Keratinocyte (primary cell): ENCODE results near the gene GLG1. TPM values are rescaled to one million over a fixed set of nuclear protein-coding genes. Genes with fewer than 3 reads are reported as not detected.

Experiments used
- DNase-seq: peaks from one replicate; pipeline ENCODE4 v3.0.0-alpha.2; 2011; ENCODE audit warnings: low read depth, missing footprints, low spot score
- FAIRE-seq: peaks from 2 replicates; lab custom pipeline; 2011; peaks lifted over from hg19 to GRCh38; lab: Jason Lieb, UNC
- H2AFZ ChIP-seq: 2 replicates; pipeline ENCODE4 v1.6.0; 2012; ENCODE audit warnings: low read length, control low read depth, inconsistent platforms; ENCODE audit not compliant: control insufficient read depth
- H3K27ac ChIP-seq: 2 replicates; pipeline ENCODE4 v1.5.1; 2011; ENCODE audit warnings: low read length; ENCODE audit not compliant: control insufficient read depth, insufficient read depth
- H3K27me3 ChIP-seq: 3 replicates; pipeline ENCODE4 v1.6.0; 2011; ENCODE audit warnings: low read length; ENCODE audit not compliant: control insufficient read depth, insufficient read depth; ENCODE audit errors: extremely low read depth
- H3K36me3 ChIP-seq, 2 experiments: 2 replicates in 1 of 2; 3 replicates in 1 of 2; pipeline ENCODE4 v1.5.1; 2011; ENCODE audit warnings: low read length in 2 of 2, mild to moderate bottlenecking in 1 of 2; ENCODE audit not compliant: control insufficient read depth in 2 of 2, insufficient read depth in 2 of 2; ENCODE audit errors: extremely low read depth in 1 of 2
- H3K4me1 ChIP-seq: 3 replicates; pipeline ENCODE4 v1.5.1; 2011; ENCODE audit warnings: low read length; ENCODE audit not compliant: control insufficient read depth, insufficient read depth; ENCODE audit errors: extremely low read depth
- H3K4me2 ChIP-seq: 3 replicates; pipeline ENCODE4 v1.6.0; 2011; ENCODE audit warnings: low read depth, low read length; ENCODE audit not compliant: control insufficient read depth, insufficient read depth; ENCODE audit errors: extremely low read depth
- H3K4me3 ChIP-seq, 3 experiments: fragments of 200-600 bp in 1 of 3; sonication (generic) in 1 of 3; 2 replicates in 2 of 3; 3 replicates in 1 of 3; pipeline ENCODE4 v1.5.1; 2011 to 2016; ENCODE audit warnings: low read length in 3 of 3, mild to moderate bottlenecking in 3 of 3, control low read depth in 2 of 3, inconsistent platforms in 1 of 3, low read depth in 1 of 3, mixed read lengths in 1 of 3, mixed run types in 1 of 3, moderate library complexity in 1 of 3; ENCODE audit not compliant: control insufficient read depth in 2 of 3, insufficient read depth in 2 of 3; ENCODE audit errors: extremely low read depth in 1 of 3
- H3K79me2 ChIP-seq: 2 replicates; pipeline ENCODE4 v1.6.0; 2012; ENCODE audit warnings: low read length; ENCODE audit not compliant: control insufficient read depth, insufficient read depth
- H3K9ac ChIP-seq: 3 replicates; pipeline ENCODE4 v1.6.0; 2011; ENCODE audit warnings: low read length; ENCODE audit not compliant: control insufficient read depth, insufficient read depth; ENCODE audit errors: extremely low read depth
- H3K9me1 ChIP-seq: 3 replicates; pipeline ENCODE4 v1.6.0; 2011; ENCODE audit warnings: low read length; ENCODE audit not compliant: control insufficient read depth, insufficient read depth; ENCODE audit errors: extremely low read depth
- H3K9me3 ChIP-seq: 2 replicates; pipeline ENCODE4 v1.5.1; 2012; ENCODE audit warnings: low read depth, low read length; ENCODE audit not compliant: control insufficient read depth
- H4K20me1 ChIP-seq: 3 replicates; pipeline ENCODE4 v1.6.0; 2011; ENCODE audit warnings: low read length; ENCODE audit not compliant: control insufficient read depth, insufficient read depth; ENCODE audit errors: extremely low read depth
- EZH2 ChIP-seq: IDR thresholded peaks from one replicate; pipeline ENCODE4 v1.6.1; 2012; ENCODE audit warnings: inconsistent platforms, mild to moderate bottlenecking, low read length, moderate library complexity
- dilution Hi-C: fragments of 300-500 bp; cut with MboI; formaldehyde crosslinking; loops from one replicate; pipeline ENCODE4 v1.7.0; 2020; ENCODE audit warnings: low sequenced_read_pairs; ENCODE audit not compliant: extremely low pct_ligation_motif_present
- polyA plus RNA-seq, 5 experiments: library from polyadenylated mRNA; depleted of rRNA in 3 of 5; stranded (reverse) in 3 of 5; stranded (forward) in 1 of 5; unstranded in 1 of 5; fragments of >200 nt; gene quantifications; 1 replicate in 1 of 5; 2 replicates in 3 of 5; 3 replicates in 1 of 5; pipeline versions ENCODE4 v1.2.1 to v1.2.3, GENCODE V29; 2011 to 2012; ENCODE audit warnings: missing spikeins in 2 of 5, low read depth in 1 of 5, low replicate concordance in 1 of 5
- TF ChIP-seq, protein P1 (sequence below), 3 experiments: IDR thresholded peaks in 1 of 3; conservative IDR thresholded peaks in 1 of 3; optimal IDR thresholded peaks in 1 of 3; 2 replicates in 2 of 3; 3 replicates in 1 of 3; pipeline versions ENCODE3 to v1.5.1; 2011; ENCODE audit warnings: low read length in 3 of 3, mild to moderate bottlenecking in 3 of 3, moderate library complexity in 2 of 3, control low read depth in 1 of 3, inconsistent platforms in 1 of 3; ENCODE audit not compliant: insufficient read depth in 2 of 3; ENCODE audit errors: extremely low read depth in 1 of 3

The GLG1 gene
- polyA plus RNA-seq, 1 donor (not counting 4 experiments of a cell fraction or from before 2014, with no cell fraction given): 63.6 TPM

DNA sequence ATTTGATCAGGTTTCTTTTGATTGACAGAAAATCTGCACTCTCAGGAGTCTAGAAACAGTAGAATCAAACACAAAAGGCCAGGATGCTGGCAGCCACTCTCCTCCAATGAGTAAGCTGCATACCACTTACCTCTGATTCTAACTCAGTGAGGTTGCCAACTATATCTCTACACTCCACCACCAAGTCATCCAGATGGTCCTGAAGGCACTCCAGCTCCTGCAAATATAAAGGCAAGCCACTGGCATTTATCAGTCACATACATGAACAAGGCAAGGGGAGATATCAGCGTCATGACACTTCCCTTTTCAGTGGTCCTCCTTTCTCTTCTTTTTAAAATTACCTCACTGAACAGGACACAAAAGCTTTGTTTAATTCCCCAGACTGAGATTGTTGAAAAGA is 132.5 kb downstream of the GLG1 start:
- no peaks in the 10 kb centered on the region for H3K79me2 ChIP-seq
- H3K27me3 ChIP-seq: no peaks in the 10 kb centered on the region
- peaks cover 20 to 28% of the 10 kb centered on the region in 2 experiments for H3K36me3 ChIP-seq
- no peaks in the 10 kb centered on the region for H3K9me3 ChIP-seq
- H3K9me1 ChIP-seq: no peaks in the 10 kb centered on the region
- no peak overlapping the region for H3K27ac ChIP-seq
- dilution Hi-C loops: no loop called here
- no peak overlapping the region for H3K4me2 ChIP-seq
- DNase-seq (no peak), FAIRE-seq (no peak)
- H4K20me1 ChIP-seq: no peaks in the 10 kb centered on the region
- H3K4me1 ChIP-seq: peaks cover 2% of the 10 kb centered on the region
- H3K4me3 ChIP-seq: no peak overlapping the region
- H3K9ac ChIP-seq: no peak overlapping the region
- no peak for TF ChIP-seq EZH2
- TF ChIP-seq, protein P1, sequence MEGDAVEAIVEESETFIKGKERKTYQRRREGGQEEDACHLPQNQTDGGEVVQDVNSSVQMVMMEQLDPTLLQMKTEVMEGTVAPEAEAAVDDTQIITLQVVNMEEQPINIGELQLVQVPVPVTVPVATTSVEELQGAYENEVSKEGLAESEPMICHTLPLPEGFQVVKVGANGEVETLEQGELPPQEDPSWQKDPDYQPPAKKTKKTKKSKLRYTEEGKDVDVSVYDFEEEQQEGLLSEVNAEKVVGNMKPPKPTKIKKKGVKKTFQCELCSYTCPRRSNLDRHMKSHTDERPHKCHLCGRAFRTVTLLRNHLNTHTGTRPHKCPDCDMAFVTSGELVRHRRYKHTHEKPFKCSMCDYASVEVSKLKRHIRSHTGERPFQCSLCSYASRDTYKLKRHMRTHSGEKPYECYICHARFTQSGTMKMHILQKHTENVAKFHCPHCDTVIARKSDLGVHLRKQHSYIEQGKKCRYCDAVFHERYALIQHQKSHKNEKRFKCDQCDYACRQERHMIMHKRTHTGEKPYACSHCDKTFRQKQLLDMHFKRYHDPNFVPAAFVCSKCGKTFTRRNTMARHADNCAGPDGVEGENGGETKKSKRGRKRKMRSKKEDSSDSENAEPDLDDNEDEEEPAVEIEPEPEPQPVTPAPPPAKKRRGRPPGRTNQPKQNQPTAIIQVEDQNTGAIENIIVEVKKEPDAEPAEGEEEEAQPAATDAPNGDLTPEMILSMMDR (optimal IDR thresholded peaks at IDR 0.05 in 1 of 3, IDR thresholded peaks at IDR 0.05 in 1 of 3, conservative IDR thresholded peaks at IDR 0.05 in 1 of 3; ENCODE audit: extremely low read depth in 1 of 3, insufficient read depth in 2 of 3, low read length in 3 of 3): no peak
- no peak overlapping the region for H2AFZ ChIP-seq

DNA sequence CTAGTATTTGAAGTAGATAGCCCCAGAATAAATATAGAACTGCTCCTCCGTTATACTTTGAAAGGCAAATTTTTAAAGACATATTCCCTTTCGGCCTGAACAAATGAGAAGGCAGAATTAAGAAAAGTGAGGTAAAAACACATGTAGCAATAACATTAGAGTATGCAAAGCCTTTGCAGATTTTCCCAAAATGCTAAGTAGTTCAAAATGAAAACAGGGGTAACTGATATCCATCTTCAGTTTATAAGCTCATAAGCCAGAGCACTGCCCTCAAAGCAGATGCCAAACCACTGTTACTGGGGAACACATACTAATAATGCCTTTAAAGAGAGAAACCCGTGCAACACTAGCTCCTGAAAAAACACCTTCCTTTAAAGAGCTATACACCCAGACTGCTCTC is 134.4 kb downstream of the GLG1 start:
- Histone ChIP-seq H3K36me3 (peaks cover 20 to 33% of the 10 kb centered on the region in 2 experiments), H3K27ac (no peak overlapping the region), H3K4me3 (no peak overlapping the region), H2AFZ (no peak overlapping the region), H3K9ac (no peak overlapping the region), H3K9me1 (no peaks in the 10 kb centered on the region), H4K20me1 (no peaks in the 10 kb centered on the region), H3K79me2 (no peaks in the 10 kb centered on the region), H3K9me3 (no peaks in the 10 kb centered on the region), H3K4me1 (peaks cover 9% of the 10 kb centered on the region), H3K27me3 (no peaks in the 10 kb centered on the region), H3K4me2 (no peak overlapping the region)
- FAIRE-seq (no peak), DNase-seq (no peak)
- dilution Hi-C loops: no loop called here
- TF ChIP-seq EZH2: no peak
- TF ChIP-seq, protein P1 (optimal IDR thresholded peaks at IDR 0.05 in 1 of 3, IDR thresholded peaks at IDR 0.05 in 1 of 3, conservative IDR thresholded peaks at IDR 0.05 in 1 of 3; ENCODE audit: extremely low read depth in 1 of 3, insufficient read depth in 2 of 3, low read length in 3 of 3): no peak
